IMR-90 (cell line): ENCODE results near the gene PRPH2. TPM values are rescaled to one million over a fixed set of nuclear protein-coding genes. Genes with fewer than 3 reads are reported as not detected.

Experiments
- ATAC-seq: fragments of 200-7000 bp; cut with Tn5 transposase; 2 replicates; pipeline ENCODE4 v1.9.1; 2020; ENCODE audit warnings: low read depth, mild to moderate bottlenecking, moderate library complexity
- BruUV-seq: library from RNA; stranded (reverse); fragments of 400-500 nt; replicated peaks from 2 replicates; lab custom pipeline; 2021; lab: Mats Ljungman, UMichigan
- CTCF ChIA-PET: fragments of 300-600 bp; formaldehyde crosslinking; extraction: SDS; loops from one replicate; lab custom pipeline; 2021; ENCODE audit warnings: antibody characterized with exemption; lab: Yijun Ruan, JAX
- POLR2A ChIA-PET: fragments of 300-600 bp; sonication (Branson Sonifier 250); formaldehyde crosslinking; loops from one replicate; lab custom pipeline; 2022; ENCODE audit warnings: antibody characterized with exemption; ENCODE audit not compliant: unreplicated experiment; lab: Charles Lee
- DNase-seq: peaks from one replicate; pipeline ENCODE4 v3.0.0; 2013
- H2AFZ ChIP-seq: replicated peaks from 2 replicates; pipeline ENCODE3; 2013; ENCODE audit warnings: low read length, mild to moderate bottlenecking; ENCODE audit not compliant: poor library complexity
- H2AK5ac ChIP-seq: 2 replicates; pipeline ENCODE4 v1.6.1; 2013; ENCODE audit warnings: low read depth, low read length, inconsistent platforms
- H2AK9ac ChIP-seq: replicated peaks from 2 replicates; pipeline ENCODE3; 2013; ENCODE audit warnings: mild to moderate bottlenecking, low read depth, low read length, moderate library complexity; ENCODE audit not compliant: poor library complexity
- H2BK120ac ChIP-seq: 2 replicates; pipeline ENCODE4 v1.6.1; 2013; ENCODE audit warnings: low read depth, low read length, inconsistent platforms
- H2BK15ac ChIP-seq: 3 replicates; pipeline ENCODE4 v1.6.1; 2013; ENCODE audit warnings: low read depth, low read length, inconsistent platforms
- H2BK20ac ChIP-seq: 2 replicates; pipeline ENCODE4 v1.6.1; 2013; ENCODE audit warnings: low read depth, mild to moderate bottlenecking, inconsistent platforms, low read length, moderate library complexity
- H2BK5ac ChIP-seq: 2 replicates; pipeline ENCODE4 v1.6.1; 2013; ENCODE audit warnings: mild to moderate bottlenecking, low read depth, low read length, inconsistent platforms; ENCODE audit not compliant: poor library complexity, severe bottlenecking
- H3K14ac ChIP-seq: replicated peaks from 2 replicates; pipeline ENCODE4 v1.6.1; 2013; ENCODE audit warnings: low read depth, low read length, inconsistent platforms
- H3K18ac ChIP-seq: 2 replicates; pipeline ENCODE4 v1.6.1; 2013; ENCODE audit warnings: low read depth, low read length, control low read depth
- H3K23ac ChIP-seq: 2 replicates; pipeline ENCODE4 v1.6.1; 2013; ENCODE audit warnings: low read depth, low read length, inconsistent platforms
- H3K27ac ChIP-seq: 2 replicates; pipeline ENCODE4 v1.5.1; 2013; ENCODE audit warnings: mild to moderate bottlenecking, control low read depth, low read length; ENCODE audit not compliant: insufficient read depth
- H3K27me3 ChIP-seq: 2 replicates; pipeline ENCODE4 v1.6.1; 2013; ENCODE audit warnings: low read length; ENCODE audit not compliant: control insufficient read depth, insufficient read depth
- H3K36me3 ChIP-seq: 2 replicates; pipeline ENCODE4 v1.6.1; 2013; ENCODE audit warnings: low read length, mixed read lengths; ENCODE audit not compliant: control insufficient read depth, insufficient read depth
- H3K4ac ChIP-seq: 2 replicates; pipeline ENCODE4 v1.6.1; 2013; ENCODE audit warnings: low read depth, low read length, inconsistent platforms
- H3K4me1 ChIP-seq: 2 replicates; pipeline ENCODE4 v1.6.1; 2013; ENCODE audit warnings: low read length, mixed read lengths; ENCODE audit not compliant: control insufficient read depth, insufficient read depth
- H3K4me2 ChIP-seq: 2 replicates; pipeline ENCODE4 v1.6.1; 2013; ENCODE audit warnings: low read depth, mild to moderate bottlenecking, control low read depth, low read length, moderate library complexity
- H3K4me3 ChIP-seq: 2 replicates; pipeline ENCODE4 v1.5.1; 2013; ENCODE audit warnings: low read depth, mild to moderate bottlenecking, control low read depth, low read length, moderate library complexity; ENCODE audit not compliant: insufficient read depth
- H3K56ac ChIP-seq: 2 replicates; pipeline ENCODE4 v1.6.1; 2013; ENCODE audit warnings: low read length, inconsistent platforms; ENCODE audit not compliant: insufficient read depth; ENCODE audit errors: extremely low read depth
- H3K79me1 ChIP-seq, 2 experiments: 2 replicates each; pipeline ENCODE4 v1.6.1; 2013; ENCODE audit warnings: low read length in 2 of 2, inconsistent platforms in 1 of 2, low read depth in 1 of 2
- H3K9ac ChIP-seq: 2 replicates; pipeline ENCODE4 v1.6.1; 2013; ENCODE audit warnings: low read depth, low read length, control low read depth
- H3K9me1 ChIP-seq: 2 replicates; pipeline ENCODE4 v1.6.1; 2013; ENCODE audit warnings: low read length, inconsistent platforms; ENCODE audit not compliant: insufficient read depth
- H3K9me3 ChIP-seq: 2 replicates; pipeline ENCODE4 v1.6.1; 2013; ENCODE audit warnings: low read length; ENCODE audit not compliant: control insufficient read depth, insufficient read depth
- H4K20me1 ChIP-seq: 2 replicates; pipeline ENCODE4 v1.6.1; 2013; ENCODE audit warnings: low read length, inconsistent platforms; ENCODE audit not compliant: insufficient read depth
- H4K5ac ChIP-seq: 2 replicates; pipeline ENCODE4 v1.6.1; 2013; ENCODE audit warnings: mild to moderate bottlenecking, low read depth, low read length, control low read depth
- H4K8ac ChIP-seq, 2 experiments: 2 replicates each; pipeline ENCODE4 v1.6.1; 2013; ENCODE audit warnings: low read depth in 2 of 2, low read length in 2 of 2, control low read depth in 1 of 2, inconsistent platforms in 1 of 2
- H4K91ac ChIP-seq: 2 replicates; pipeline ENCODE4 v1.6.1; 2013; ENCODE audit warnings: low read depth, low read length, inconsistent platforms; ENCODE audit not compliant: insufficient read depth
- BHLHE40 ChIP-seq: fragments of 150-350 bp; IDR thresholded peaks from 2 replicates; pipeline ENCODE4 v1.6.1; 2016; ENCODE audit warnings: mild to moderate bottlenecking, low read depth, low read length
- CEBPB ChIP-seq: IDR thresholded peaks from 2 replicates; pipeline ENCODE4 v1.6.1; 2012; ENCODE audit warnings: low read depth, low read length, improper control_type of control experiment
- CHD1 ChIP-seq: IDR thresholded peaks from 2 replicates; pipeline ENCODE4 v1.6.1; 2012; ENCODE audit warnings: low read depth, low read length, improper control_type of control experiment
- CTCF ChIP-seq: conservative IDR thresholded peaks from 2 replicates; pipeline ENCODE4 v1.5.1; 2012; ENCODE audit warnings: mild to moderate bottlenecking, low read depth, low read length, improper control_type of control experiment
- FOS ChIP-seq: fragments of 150-350 bp; IDR thresholded peaks from 2 replicates; pipeline ENCODE4 v1.6.1; 2016; ENCODE audit warnings: low read depth, low read length
- MAZ ChIP-seq: IDR thresholded peaks from 2 replicates; pipeline ENCODE4 v1.6.1; 2012; ENCODE audit warnings: low read depth, mild to moderate bottlenecking, low read length, improper control_type of control experiment, moderate library complexity, borderline replicate concordance
- MXI1 ChIP-seq: IDR thresholded peaks from 2 replicates; pipeline ENCODE4 v1.6.1; 2012; ENCODE audit warnings: low read depth, mild to moderate bottlenecking, low read length, moderate library complexity, borderline replicate concordance
- NFE2L2 ChIP-seq: fragments of 150-350 bp; IDR thresholded peaks from 2 replicates; pipeline ENCODE4 v1.6.1; 2016; ENCODE audit warnings: low read depth, mild to moderate bottlenecking, low read length
- RAD21 ChIP-seq: IDR thresholded peaks from 2 replicates; pipeline ENCODE4 v1.6.1; 2012; ENCODE audit warnings: low read length, improper control_type of control experiment
- RCOR1 ChIP-seq: IDR thresholded peaks from 2 replicates; pipeline ENCODE4 v1.6.1; 2012; ENCODE audit warnings: mild to moderate bottlenecking, low read length, improper control_type of control experiment; ENCODE audit not compliant: insufficient replicate concordance
- WGBS, 2 experiments: methylation state at CpG; one replicate each; pipeline versions ENCODE4 v1.1.5 to v1.1.7; 2013; ENCODE audit warnings: missing lambda C conversion rate in 2 of 2; ENCODE audit not compliant: insufficient read length in 1 of 2; ENCODE audit errors: extremely low coverage in 2 of 2; 5-methylcytosine and 5-hydroxymethylcytosine counted together
- dilution Hi-C: fragments of 300-500 bp; cut with HindIII; formaldehyde crosslinking; loops from one replicate; pipeline ENCODE4 v1.14.3; 2018; ENCODE audit warnings: low sequenced_read_pairs; ENCODE audit not compliant: unreplicated experiment
- in situ Hi-C: fragments of 300-500 bp; cut with MboI; formaldehyde crosslinking; loops from 3 replicates; pipeline ENCODE4 v1.14.3; 2019; ENCODE audit warnings: low sequenced_read_pairs, inconsistent platforms, mixed read lengths
- intact Hi-C: fragments of 100-400 bp; cut with micrococcal nuclease; formaldehyde crosslinking; loops from 2 replicates; pipeline ENCODE4 v1.10.0; 2022
- polyA plus RNA-seq, 3 experiments: library from polyadenylated mRNA; depleted of rRNA; stranded (reverse); fragments of >200 nt; gene quantifications; 2 replicates each; pipeline ENCODE4 v1.2.3, GENCODE V29; 2012; ENCODE audit warnings: low replicate concordance in 1 of 3
- total RNA-seq: library from RNA; depleted of rRNA; stranded (reverse); fragments of >200 nt; gene quantifications from 2 replicates; pipeline ENCODE4 v1.2.3, GENCODE V29; 2012

PRPH2 gene
- total and polyA plus RNA-seq, 2 of the 4 experiments (the other 2 are of a cell fraction): 1.0 to 1.1 TPM

- H3K9ac ChIP-seq: no peak overlapping the region
- ChIA-PET POLR2A (no interaction called here), CTCF (no interaction called here)
- no TSS peak for BruUV-seq
- ATAC-seq (no peak), DNase-seq (no peak)
- no peak overlapping the region for H4K8ac ChIP-seq
- no peak overlapping the region for H2AK5ac ChIP-seq
- no peak overlapping the region for H3K23ac ChIP-seq
- no peak overlapping the region for H3K4me2 ChIP-seq
- H3K4me3 ChIP-seq: no peak overlapping the region
- no peak overlapping the region for H2BK120ac ChIP-seq
- no peak overlapping the region for H2AK9ac ChIP-seq
- no peak overlapping the region for H4K5ac ChIP-seq
- H3K9me1 ChIP-seq: peaks cover 8% of the 10 kb centered on the region
- H3K27me3 ChIP-seq: no peaks in the 10 kb centered on the region
- H3K9me3 ChIP-seq: no peaks in the 10 kb centered on the region
- no peak overlapping the region for H3K27ac ChIP-seq
- peaks cover 0 to 5% of the 10 kb centered on the region in 2 experiments; a peak in 1 of 4 replicates for H3K79me1 ChIP-seq
- H2AFZ ChIP-seq: no peak overlapping the region
- H3K56ac ChIP-seq: no peak overlapping the region
- H4K91ac ChIP-seq: no peak overlapping the region
- TF ChIP-seq CEBPB (no peak), CTCF (no peak), MXI1 (no peak), CHD1 (no peak), BHLHE40 (no peak), NFE2L2 (no peak), RCOR1 (no peak), FOS (no peak), MAZ (no peak), RAD21 (no peak)
- no peak overlapping the region for H2BK5ac ChIP-seq
- H2BK20ac ChIP-seq: no peak overlapping the region
- in situ Hi-C loops (no loop called here), intact Hi-C loops (no loop called here), dilution Hi-C loops (no loop called here)
- H2BK15ac ChIP-seq: no peak overlapping the region; the same call in 2 of the 3 replicates
- H3K4me1 ChIP-seq: peaks cover 5% of the 10 kb centered on the region; the same call in 1 of the 2 replicates
- H4K20me1 ChIP-seq: no peaks in the 10 kb centered on the region
- no peaks in the 10 kb centered on the region for H3K36me3 ChIP-seq
- no peak overlapping the region for H3K4ac ChIP-seq
- 0 out of 2 replicates have a peak overlapping the region, but pooled peaks have one; percentile 19 for H3K14ac ChIP-seq
- no peak overlapping the region for H3K18ac ChIP-seq
- WGBS, 2 experiments: 78% methylated on average over 4 of the region's 9 CpGs; no CpG with 5 or more reads in 1 of the 2 experiments
Measured at GRCh38 chr6:42764911-42765648, 42.7 kb upstream of the PRPH2 start.
